Activated CD4-positive, alpha-beta memory T cell treated with anti-CD3 and anti-CD28 coated beads for 36 hours (primary cell): Measurements from ENCODE around the gene CUBN. TPM values are rescaled to one million over a fixed set of nuclear protein-coding genes. Genes with fewer than 3 reads are reported as not detected.
"Not testable (repeated sequence)": the region's sequence is repeated elsewhere in the genome, so short reads cannot be mapped to it uniquely, and the experiment has no call there.

Source experiments
- CTCF ChIA-PET: fragments of 350-600 bp; sonication (Branson Sonifier 250); formaldehyde crosslinking; loops from one replicate; lab custom pipeline; 2021; ENCODE audit warnings: antibody characterized with exemption, inconsistent platforms; lab: Charles Lee
- POLR2A ChIA-PET: fragments of 350-600 bp; sonication (Branson Sonifier 250); formaldehyde crosslinking; loops from one replicate; lab custom pipeline; 2021; ENCODE audit warnings: antibody characterized with exemption; lab: Charles Lee
- DNase-seq: peaks from one replicate; pipeline ENCODE4 v3.0.0-alpha.2; 2020
- H3K27ac Mint-ChIP-seq: one replicate; pipeline ENCODE4 v1.8.0; 2021; ENCODE audit warnings: mixed read lengths
- H3K27me3 Mint-ChIP-seq: one replicate; pipeline ENCODE4 v1.8.0; 2021; ENCODE audit warnings: mixed read lengths
- H3K36me3 Mint-ChIP-seq: one replicate; pipeline ENCODE4 v1.8.0; 2021; ENCODE audit warnings: mixed read lengths
- H3K4me1 Mint-ChIP-seq: one replicate; pipeline ENCODE4 v1.8.0; 2021; ENCODE audit warnings: low read depth, mixed read lengths
- H3K4me3 Mint-ChIP-seq: one replicate; pipeline ENCODE4 v1.8.0; 2021; ENCODE audit warnings: mild to moderate bottlenecking, mixed read lengths
- H3K9me3 Mint-ChIP-seq: one replicate; pipeline ENCODE4 v1.8.0; 2021; ENCODE audit warnings: mixed read lengths
- intact Hi-C: fragments of 100-400 bp; cut with micrococcal nuclease; formaldehyde crosslinking; loops from one replicate; pipeline ENCODE4 v1.15.1; 2023
- total RNA-seq, 2 experiments: library from RNA; stranded (reverse); gene quantifications; one replicate each; pipeline ENCODE4 v1.2.3, GENCODE V29; 2021

The CUBN gene
- total RNA-seq, 2 experiments from 2014 or later, result 0.24 to 0.31 TPM

GRCh38 chr10:17116193-17116592 is 13.4 kb downstream of the CUBN start:
- H3K9me3 Mint-ChIP-seq, result no peaks in the 10 kb centered on the region
- DNase-seq, result no peak
- ChIA-PET POLR2A (no interaction called here), CTCF (no interaction called here)
- H3K27me3 Mint-ChIP-seq, result no peaks in the 10 kb centered on the region
- peaks cover 4% of the 10 kb centered on the region for H3K4me1 Mint-ChIP-seq
- intact Hi-C loops, result no loop called here
- peaks cover 8% of the 10 kb centered on the region for H3K36me3 Mint-ChIP-seq
- no peak overlapping the region for H3K27ac Mint-ChIP-seq
- no peak overlapping the region for H3K4me3 Mint-ChIP-seq

GRCh38 chr10:17115683-17116082 is 13.9 kb downstream of the CUBN start:
- ChIA-PET POLR2A (no interaction called here), CTCF (no interaction called here)
- no peak for DNase-seq
- H3K9me3 Mint-ChIP-seq, result no peaks in the 10 kb centered on the region
- peaks cover 4% of the 10 kb centered on the region for H3K4me1 Mint-ChIP-seq
- H3K36me3 Mint-ChIP-seq, result peaks cover 11% of the 10 kb centered on the region
- intact Hi-C loops, result no loop called here
- H3K27ac Mint-ChIP-seq, result no peak overlapping the region
- H3K4me3 Mint-ChIP-seq, result no peak overlapping the region
- no peaks in the 10 kb centered on the region for H3K27me3 Mint-ChIP-seq

DNA sequence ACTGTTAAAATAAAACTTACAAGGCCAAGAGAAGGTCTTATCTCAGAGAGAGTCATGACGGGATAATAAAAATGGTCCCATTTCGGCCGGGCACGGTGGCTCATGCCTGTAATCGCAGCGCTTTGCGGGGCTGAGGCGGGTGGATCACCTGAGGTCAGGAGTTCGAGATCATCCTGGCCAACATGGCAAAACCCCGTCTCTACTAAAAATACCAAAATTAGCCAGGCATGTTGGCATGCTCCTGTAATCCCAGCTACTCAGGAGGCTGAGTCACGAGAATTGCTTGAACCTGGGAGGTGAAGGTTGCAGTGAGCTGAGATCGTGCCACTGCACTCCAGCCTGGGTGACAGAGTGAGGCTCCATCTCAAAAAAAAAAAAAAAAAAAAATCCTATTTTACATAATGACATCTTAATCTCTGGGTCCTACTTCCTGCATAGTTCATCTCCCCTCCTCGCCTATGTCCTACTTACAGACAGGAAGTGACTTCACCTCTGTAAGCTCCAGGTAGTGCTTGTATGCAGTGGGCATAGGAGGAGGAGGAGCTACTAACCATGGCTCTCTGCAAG is 14.7 kb downstream of the CUBN start:
- H3K4me3 Mint-ChIP-seq, H3K27me3 Mint-ChIP-seq, DNase-seq, CTCF ChIA-PET, POLR2A ChIA-PET, H3K9me3 Mint-ChIP-seq, H3K27ac Mint-ChIP-seq, H3K4me1 Mint-ChIP-seq, intact Hi-C loops: not testable (repeated sequence)
- peaks cover 11% of the 10 kb centered on the region for H3K36me3 Mint-ChIP-seq

DNA sequence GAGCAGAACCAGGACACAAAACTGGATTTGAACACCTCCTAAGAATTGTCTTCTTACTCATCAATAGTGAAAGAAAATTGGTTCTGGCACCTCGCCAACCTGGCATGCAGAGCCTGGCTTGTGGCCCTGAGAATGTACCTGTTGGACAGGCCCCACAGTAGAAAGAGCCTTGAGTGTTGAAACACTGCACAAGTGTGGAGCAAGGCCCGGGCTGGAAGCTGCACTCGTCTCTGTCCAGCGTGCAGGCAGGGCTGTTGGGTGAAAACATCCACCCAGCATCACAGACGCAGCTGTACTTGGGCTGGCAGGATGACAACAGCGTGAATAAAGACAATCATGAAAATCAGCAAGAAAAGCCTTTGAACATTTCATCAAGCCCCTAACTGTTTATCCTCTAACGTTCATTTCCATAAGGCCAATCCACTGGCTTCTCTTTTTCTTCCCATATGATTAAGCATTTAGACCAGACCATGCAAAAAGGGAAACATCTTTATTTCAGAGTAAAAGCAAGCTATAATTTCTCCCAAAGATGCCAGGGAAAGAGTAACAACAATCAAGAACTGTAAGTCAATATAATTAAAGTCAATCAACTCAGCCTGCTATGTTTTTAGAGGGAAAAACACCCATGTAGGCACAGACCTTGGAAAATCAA is 15.6 kb downstream of the CUBN start:
- CTCF ChIA-PET, result no interaction called here
- H3K27ac Mint-ChIP-seq, result no peak overlapping the region

GRCh38 chr10:17113346-17113745 is 16.3 kb downstream of the CUBN start:
- H3K27ac Mint-ChIP-seq, result no peak overlapping the region
- H3K9me3 Mint-ChIP-seq, result no peaks in the 10 kb centered on the region
- ChIA-PET CTCF (no interaction called here), POLR2A (no interaction called here)
- no peak overlapping the region for H3K4me3 Mint-ChIP-seq
- peaks cover 7% of the 10 kb centered on the region for H3K4me1 Mint-ChIP-seq
- no peaks in the 10 kb centered on the region for H3K27me3 Mint-ChIP-seq
- intact Hi-C loops, result no loop called here
- H3K36me3 Mint-ChIP-seq, result peaks cover 11% of the 10 kb centered on the region
- no peak for DNase-seq

More for the DNA sequence above, 15.6 kb downstream of the CUBN start:
- H3K9me3 Mint-ChIP-seq, result no peaks in the 10 kb centered on the region
- peaks cover 7% of the 10 kb centered on the region for H3K4me1 Mint-ChIP-seq
- H3K27me3 Mint-ChIP-seq, result no peaks in the 10 kb centered on the region
- peaks cover 11% of the 10 kb centered on the region for H3K36me3 Mint-ChIP-seq
- H3K4me3 Mint-ChIP-seq, result no peak overlapping the region
- DNase-seq, result no peak
- intact Hi-C loops, result no loop called here
- POLR2A ChIA-PET, result no interaction called here

DNA sequence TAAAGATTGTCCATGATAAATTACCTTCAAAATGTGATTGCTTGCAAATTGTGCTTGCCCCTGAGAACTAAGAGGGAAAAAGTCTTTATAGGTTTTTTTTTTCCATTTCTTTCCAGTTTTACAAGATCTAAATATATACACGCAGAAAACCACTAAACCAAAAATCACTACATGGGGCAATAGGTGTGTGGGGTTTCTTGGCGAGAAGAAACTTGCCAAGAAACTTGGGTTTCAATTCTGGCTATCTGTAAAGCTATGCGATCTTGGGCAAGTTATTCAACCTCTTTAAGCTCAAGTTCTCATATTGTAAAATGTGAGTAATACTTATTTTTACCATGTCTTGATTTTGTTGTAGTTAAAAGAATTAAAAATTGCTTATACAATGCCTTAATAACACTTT is 17.0 kb downstream of the CUBN start:
- DNase-seq, result no peak
- Mint-ChIP-seq H3K27me3 (no peaks in the 10 kb centered on the region), H3K27ac (no peak overlapping the region), H3K4me1 (peaks cover 7% of the 10 kb centered on the region), H3K36me3 (peaks cover 11% of the 10 kb centered on the region), H3K9me3 (no peaks in the 10 kb centered on the region), H3K4me3 (no peak overlapping the region)
- POLR2A ChIA-PET, result no interaction called here
- intact Hi-C loops, result no loop called here
- CTCF ChIA-PET, result no interaction called here

DNA sequence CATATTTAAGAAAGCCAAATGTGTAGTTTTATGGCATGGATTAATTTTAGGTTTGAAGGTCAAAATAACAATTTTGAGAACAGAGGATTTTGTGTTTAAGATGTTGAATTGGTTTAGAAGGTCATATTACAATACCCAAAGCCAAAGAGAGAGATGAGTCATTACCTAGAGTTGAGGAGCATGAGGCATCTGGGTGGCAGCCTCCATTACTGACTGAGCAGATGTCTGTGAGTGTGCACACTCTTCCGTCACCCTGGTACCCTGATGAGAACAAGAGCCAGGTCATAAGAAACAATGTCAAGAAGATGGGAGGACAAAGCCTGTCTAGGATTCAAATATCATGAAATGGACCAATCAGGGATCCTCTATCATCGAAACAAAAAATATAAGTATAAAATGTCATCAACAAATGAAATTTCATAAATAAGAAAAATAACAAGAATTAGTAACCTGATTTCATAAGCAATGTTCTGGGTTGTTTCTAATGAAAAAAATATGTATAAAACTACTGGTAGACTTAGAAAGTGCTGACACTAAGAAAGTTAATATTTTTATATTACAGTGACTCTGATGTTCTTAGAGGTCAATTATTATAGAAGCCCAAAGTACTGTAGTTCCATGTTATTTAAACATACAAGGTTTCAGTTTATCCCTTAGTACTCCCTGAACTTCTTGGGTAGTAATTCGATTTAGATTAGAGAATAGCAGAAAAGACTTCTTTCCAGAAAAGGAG is 20.0 kb downstream of the CUBN start:
- DNase-seq, result peak; percentile 17

DNA sequence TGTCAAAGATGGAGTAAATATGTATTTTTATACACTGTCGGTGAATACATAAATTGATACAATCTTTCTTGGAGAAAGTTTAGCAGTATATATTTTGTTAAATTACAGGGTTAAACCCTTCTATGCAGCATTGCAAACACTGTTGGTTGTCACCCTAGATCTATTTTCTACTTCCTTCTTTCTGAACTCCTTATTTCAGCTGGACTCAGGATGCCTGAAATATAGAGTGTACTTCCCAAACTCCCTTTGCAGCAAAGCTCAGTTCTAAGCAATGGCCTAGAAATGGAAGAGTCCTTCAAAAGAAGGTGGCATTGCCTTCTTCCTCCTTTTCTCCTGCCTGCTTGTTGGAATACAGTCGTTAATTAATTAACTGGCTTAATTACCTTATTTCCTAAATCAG is 20.6 kb downstream of the CUBN start:
- peaks cover 3% of the 10 kb centered on the region for H3K4me1 Mint-ChIP-seq
- POLR2A ChIA-PET, result no interaction called here
- H3K36me3 Mint-ChIP-seq, result peaks cover 12% of the 10 kb centered on the region
- no peak overlapping the region for H3K27ac Mint-ChIP-seq
- H3K27me3 Mint-ChIP-seq, result no peaks in the 10 kb centered on the region
- intact Hi-C loops, result no loop called here
- H3K9me3 Mint-ChIP-seq, result no peaks in the 10 kb centered on the region
- CTCF ChIA-PET, result no interaction called here
- DNase-seq, result no peak
- H3K4me3 Mint-ChIP-seq, result no peak overlapping the region

More for the DNA sequence above, 20.0 kb downstream of the CUBN start:
- Mint-ChIP-seq H3K4me1 (peaks cover 3% of the 10 kb centered on the region), H3K9me3 (no peaks in the 10 kb centered on the region), H3K4me3 (no peak overlapping the region), H3K36me3 (peaks cover 11% of the 10 kb centered on the region), H3K27ac (no peak overlapping the region), H3K27me3 (no peaks in the 10 kb centered on the region)
- CTCF ChIA-PET, result no interaction called here
- intact Hi-C loops, result no loop called here
- POLR2A ChIA-PET, result no interaction called here

GRCh38 chr10:17106991-17107390 is 22.6 kb downstream of the CUBN start:
- Mint-ChIP-seq H3K27ac (no peak overlapping the region), H3K4me1 (peaks cover 3% of the 10 kb centered on the region), H3K4me3 (no peak overlapping the region), H3K27me3 (no peaks in the 10 kb centered on the region), H3K36me3 (peaks cover 9% of the 10 kb centered on the region), H3K9me3 (no peaks in the 10 kb centered on the region)
- ChIA-PET POLR2A (no interaction called here), CTCF (no interaction called here)
- intact Hi-C loops, result no loop called here
- DNase-seq, result no peak

DNA sequence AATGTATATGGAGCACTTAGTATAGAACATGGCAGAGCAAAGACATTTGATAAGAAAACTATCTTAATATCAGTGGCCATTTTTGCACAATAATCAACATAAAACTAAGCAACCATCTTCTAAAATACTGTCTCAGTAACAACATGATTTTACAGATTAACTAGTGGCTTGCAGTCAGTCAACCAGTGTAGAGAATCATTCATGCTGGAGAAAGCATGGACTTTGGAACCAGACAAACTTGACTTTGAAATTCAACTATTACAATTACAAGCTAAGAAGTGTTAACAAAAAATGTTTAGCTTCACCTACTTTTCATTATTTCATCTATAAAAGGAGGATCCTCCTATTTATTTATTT is 27.7 kb downstream of the CUBN start:
- ChIA-PET POLR2A (no interaction called here), CTCF (interaction anchor here (0.7 kb wide), 1 partner anchor 65 kb away, joined by 3 read pairs; no protein-coding TSS in a partner anchor)
- Mint-ChIP-seq H3K27me3 (no peaks in the 10 kb centered on the region), H3K36me3 (peaks cover 7% of the 10 kb centered on the region), H3K9me3 (no peaks in the 10 kb centered on the region), H3K4me1 (no peaks in the 10 kb centered on the region), H3K27ac (no peak overlapping the region), H3K4me3 (no peak overlapping the region)
- no peak for DNase-seq
- intact Hi-C loops, result no loop called here

- Mint-ChIP-seq H3K4me1 (no peaks in the 10 kb centered on the region), H3K36me3 (peaks cover 9% of the 10 kb centered on the region), H3K9me3 (no peaks in the 10 kb centered on the region), H3K4me3 (no peak overlapping the region), H3K27ac (no peak overlapping the region), H3K27me3 (no peaks in the 10 kb centered on the region)
- no peak for DNase-seq
- ChIA-PET POLR2A (no interaction called here), CTCF (no interaction called here)
- intact Hi-C loops, result no loop called here
These were observed 28.2 kb downstream of the CUBN start for GRCh38 chr10:17101257-17101909.

DNA sequence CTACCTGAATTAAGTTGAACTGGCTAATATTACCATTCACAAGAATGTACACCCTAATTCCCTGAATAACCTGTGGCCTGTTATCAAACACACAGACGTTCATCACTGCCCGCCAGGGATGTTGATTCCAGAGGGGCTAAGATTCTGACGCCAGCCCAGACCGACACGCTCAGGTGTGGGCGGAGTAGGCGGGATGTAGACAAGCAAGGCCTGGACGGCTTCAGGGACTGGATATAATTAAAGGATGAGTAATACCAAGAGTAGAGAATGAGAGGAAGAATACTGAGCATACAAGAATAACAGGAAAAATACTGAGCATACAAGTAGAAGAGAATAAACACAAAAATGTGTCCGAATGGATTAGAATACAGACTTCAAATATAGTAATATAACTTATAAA is 29.0 kb downstream of the CUBN start:
- Mint-ChIP-seq H3K36me3 (peaks cover 9% of the 10 kb centered on the region), H3K4me1 (no peaks in the 10 kb centered on the region), H3K4me3 (no peak overlapping the region), H3K27ac (no peak overlapping the region), H3K27me3 (no peaks in the 10 kb centered on the region), H3K9me3 (no peaks in the 10 kb centered on the region)
- CTCF ChIA-PET, result no interaction called here
- intact Hi-C loops, result no loop called here
- POLR2A ChIA-PET, result no interaction called here
- no peak for DNase-seq
